CD14-positive monocyte (primary cell): ENCODE results near the gene CKS1B. TPM values are rescaled to one million over a fixed set of nuclear protein-coding genes. Genes with fewer than 3 reads are reported as not detected.

Experiments used
- DNase-seq, 3 donors: peaks; one replicate each; pipeline ENCODE4 v3.0.0-alpha.2; 2011 to 2022
- H2AFZ ChIP-seq: 2 replicates; pipeline ENCODE4 v1.6.0; 2012; ENCODE audit warnings: mild to moderate bottlenecking, low read depth, low read length, inconsistent platforms; ENCODE audit not compliant: insufficient read depth, poor library complexity, severe bottlenecking
- H3K27ac ChIP-seq, 2 donors: 1 replicate in 1 of 2; 2 replicates in 1 of 2; pipeline ENCODE4 v1.5.1; 2012 to 2013; ENCODE audit warnings: low read length in 2 of 2, control low read depth in 1 of 2, inconsistent platforms in 1 of 2, low read depth in 1 of 2, mild to moderate bottlenecking in 1 of 2
- H3K27me3 ChIP-seq, 2 donors: one replicate each; pipeline versions ENCODE4 v1.6.0 to v1.6.1; 2011 to 2013; ENCODE audit warnings: low read length in 2 of 2; ENCODE audit not compliant: control insufficient read depth in 2 of 2, insufficient read depth in 2 of 2
- H3K36me3 ChIP-seq, 2 donors: replicated peaks in 1 of 2; 1 replicate in 1 of 2; 2 replicates in 1 of 2; pipeline versions ENCODE4 v1.5.1 to v1.6.1; 2012 to 2013; ENCODE audit warnings: low read length in 2 of 2, control low read depth in 1 of 2, inconsistent platforms in 1 of 2, mild to moderate bottlenecking in 1 of 2; ENCODE audit not compliant: insufficient read depth in 2 of 2, control insufficient read depth in 1 of 2
- H3K4me1 ChIP-seq, 2 donors: 1 replicate in 1 of 2; 2 replicates in 1 of 2; pipeline versions ENCODE4 v1.5.1 to v1.6.1; 2012 to 2013; ENCODE audit warnings: low read length in 2 of 2, control low read depth in 1 of 2, inconsistent platforms in 1 of 2, mild to moderate bottlenecking in 1 of 2, moderate library complexity in 1 of 2; ENCODE audit not compliant: insufficient read depth in 2 of 2, control insufficient read depth in 1 of 2
- H3K4me2 ChIP-seq: replicated peaks from 2 replicates; pipeline ENCODE3; 2012; ENCODE audit warnings: low read length, moderate library complexity, mild to moderate bottlenecking; ENCODE audit not compliant: poor library complexity, severe bottlenecking; ENCODE audit errors: extremely low read depth
- H3K4me3 ChIP-seq, 3 experiments: fragments of 200-600 bp in 1 of 3; sonication (generic) in 1 of 3; replicated peaks in 1 of 3; 1 replicate in 2 of 3; 2 replicates in 1 of 3; pipeline ENCODE4 v1.5.1; 2011 to 2013; ENCODE audit warnings: low read length in 3 of 3, mild to moderate bottlenecking in 3 of 3, control low read depth in 2 of 3, low read depth in 2 of 3, inconsistent platforms in 1 of 3, moderate library complexity in 1 of 3
- H3K79me2 ChIP-seq: 2 replicates; pipeline ENCODE4 v1.6.0; 2012; ENCODE audit warnings: mild to moderate bottlenecking, control low read depth, inconsistent platforms, low read length, moderate library complexity; ENCODE audit not compliant: insufficient read depth
- H3K9ac ChIP-seq: 2 replicates; pipeline ENCODE4 v1.6.0; 2017; ENCODE audit warnings: low read length, mild to moderate bottlenecking; ENCODE audit not compliant: insufficient read depth, poor library complexity, severe bottlenecking
- H3K9me3 ChIP-seq, 2 donors: replicated peaks in 1 of 2; 1 replicate in 1 of 2; 2 replicates in 1 of 2; pipeline versions ENCODE4 v1.5.1 to v1.6.1; 2012 to 2013; ENCODE audit warnings: low read length in 2 of 2, control low read depth in 1 of 2; ENCODE audit not compliant: control insufficient read depth in 1 of 2, insufficient read depth in 1 of 2
- H4K20me1 ChIP-seq: 2 replicates; pipeline ENCODE4 v1.6.0; 2012; ENCODE audit warnings: mild to moderate bottlenecking, low read length, control low read depth, moderate library complexity; ENCODE audit not compliant: insufficient read depth
- H3K27ac Mint-ChIP-seq, 7 donors: one replicate each; pipeline ENCODE4 v1.8.0; 2020; ENCODE audit warnings: mild to moderate bottlenecking in 7 of 7, mixed read lengths in 7 of 7, moderate library complexity in 6 of 7, inconsistent platforms in 2 of 7
- H3K27me3 Mint-ChIP-seq, 3 donors: one replicate each; pipeline ENCODE4 v1.8.0; 2021 to 2022; ENCODE audit warnings: low read depth in 3 of 3, mild to moderate bottlenecking in 3 of 3, mixed read lengths in 3 of 3, moderate library complexity in 3 of 3, inconsistent platforms in 1 of 3
- H3K36me3 Mint-ChIP-seq, 2 donors: one replicate each; pipeline ENCODE4 v1.8.0; 2020; ENCODE audit warnings: mixed read lengths in 2 of 2, inconsistent platforms in 1 of 2, mild to moderate bottlenecking in 1 of 2
- H3K4me1 Mint-ChIP-seq: one replicate; pipeline ENCODE4 v1.8.0; 2020; ENCODE audit warnings: mild to moderate bottlenecking, mixed read lengths
- H3K4me3 Mint-ChIP-seq, 2 donors: one replicate each; pipeline ENCODE4 v1.8.0; 2020; ENCODE audit warnings: mild to moderate bottlenecking in 2 of 2, mixed read lengths in 2 of 2, moderate library complexity in 1 of 2
- H3K9me3 Mint-ChIP-seq, 7 donors: one replicate each; pipeline ENCODE4 v1.8.0; 2020 to 2022; ENCODE audit warnings: mixed read lengths in 7 of 7, mild to moderate bottlenecking in 6 of 7, moderate library complexity in 6 of 7, inconsistent platforms in 2 of 7
- WGBS: methylation state at CpG from one replicate; pipeline ENCODE4 v1.1.5; 2013; ENCODE audit warnings: missing lambda C conversion rate; ENCODE audit not compliant: insufficient coverage; 5-methylcytosine and 5-hydroxymethylcytosine counted together
- intact Hi-C, 2 donors: fragments of 100-400 bp; cut with micrococcal nuclease; formaldehyde crosslinking; loops; one replicate each; pipeline versions ENCODE4 v1.15.0 to v1.15.1; 2023
- polyA plus RNA-seq, 3 donors: library from polyadenylated mRNA; depleted of rRNA in 1 of 3; unstranded in 2 of 3; stranded (reverse) in 1 of 3; fragments of 300-500 nt in 2 of 3; fragments of >200 nt in 1 of 3; fragmentation: Illumina TruSeq in 2 of 3; gene quantifications; 1 replicate in 2 of 3; 2 replicates in 1 of 3; pipeline ENCODE4 v1.2.3, GENCODE V29; 2012 to 2021
- TF ChIP-seq, protein P1 (sequence below): fragments of 200-600 bp; IDR thresholded peaks from one replicate; pipeline ENCODE4 v1.8.0; 2022; ENCODE audit warnings: antibody characterized with exemption, mild to moderate bottlenecking

Gene CKS1B
- polyA plus RNA-seq, 3 donors = 9.4 to 22.6 (median 18.0) TPM

DNA sequence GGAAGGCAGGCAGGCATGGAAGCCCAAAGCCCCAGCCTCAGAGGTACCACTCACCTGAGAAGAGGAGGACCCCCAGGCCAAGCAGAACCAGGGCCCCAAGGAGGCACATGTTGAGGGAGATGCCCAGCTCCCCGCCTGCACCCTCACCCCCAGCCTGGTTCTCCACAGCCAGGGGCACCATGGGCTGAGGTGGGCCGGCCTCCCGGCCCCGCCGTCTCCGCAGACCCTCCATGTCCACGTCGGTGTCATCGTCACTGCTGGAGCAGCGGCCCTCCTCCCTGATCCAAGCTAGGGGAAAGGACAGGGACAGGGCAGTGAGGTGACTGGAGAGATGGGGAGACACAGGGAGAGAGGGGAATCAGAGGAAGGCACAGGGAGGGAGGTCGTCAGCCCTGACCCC, 26.4 kb upstream of the CKS1B start:
- H3K9me3 Mint-ChIP-seq = no peaks in the 10 kb centered on the region
- H3K4me3 Mint-ChIP-seq = no peak overlapping the region

DNA sequence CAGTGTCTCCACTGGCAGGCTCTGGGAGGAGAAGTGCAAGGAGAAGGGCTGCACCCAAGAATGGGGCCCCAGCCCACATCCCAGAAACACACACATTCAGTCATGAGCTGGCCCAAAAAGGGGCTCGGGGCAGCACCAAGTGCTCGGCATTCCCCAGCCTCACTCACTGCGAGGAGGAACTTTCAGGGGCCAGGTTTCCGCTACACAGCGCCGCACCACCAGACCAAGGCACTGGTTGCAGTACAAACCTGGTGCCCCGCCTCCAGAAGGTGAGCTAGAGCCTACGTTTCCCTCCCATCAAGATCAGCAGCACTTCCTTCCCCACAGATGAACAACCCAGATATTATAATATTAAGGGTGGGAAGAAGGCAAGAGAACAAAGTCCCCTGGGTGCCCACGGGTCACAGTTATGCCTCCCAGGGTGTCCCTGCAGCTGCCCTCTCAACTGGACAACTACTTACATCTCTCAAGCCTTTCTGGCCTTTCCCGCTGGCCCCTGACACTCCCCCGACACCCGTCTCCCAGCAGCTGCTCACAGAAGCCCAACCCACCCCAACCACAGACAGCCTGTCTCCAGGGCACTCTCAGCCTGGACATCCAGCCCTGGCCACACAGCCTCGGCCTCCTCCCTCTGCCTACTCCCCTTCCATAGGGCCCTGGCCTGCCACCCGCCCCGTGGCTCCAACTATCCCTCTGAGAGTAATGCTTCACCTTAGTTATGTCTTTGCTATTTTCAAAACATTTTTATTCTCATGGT, 22.4 kb upstream of the CKS1B start:
- Mint-ChIP-seq H3K9me3 (no peaks in the 10 kb centered on the region), H3K4me3 (no peak overlapping the region), H3K36me3 (peaks cover 32 to 44% of the 10 kb centered on the region in 2 donors), H3K27me3 (peaks cover 0 to 5% (median 1%) of the 10 kb centered on the region in 3 donors), H3K4me1 (peaks cover 52% of the 10 kb centered on the region), H3K27ac (peak overlapping the region in 1 of 7 donors; percentile 82)
- Histone ChIP-seq H2AFZ (no peak overlapping the region), H3K9ac (peak overlapping the region; percentile 15), H3K9me3 (no peaks in the 10 kb centered on the region), H3K36me3 (peaks cover 29 to 40% of the 10 kb centered on the region in 2 donors), H3K4me3 (no peak overlapping the region), H3K4me2 (no peak overlapping the region), H4K20me1 (peaks cover 36% of the 10 kb centered on the region), H3K27me3 (no peaks in the 10 kb centered on the region), H3K4me1 (peaks cover 29 to 45% of the 10 kb centered on the region in 2 donors), H3K79me2 (peaks cover 31% of the 10 kb centered on the region), H3K27ac (no peak overlapping the region)
- DNase-seq = no peak
- 15% methylated on average over 11 of the region's 15 CpGs for WGBS
- TF ChIP-seq, protein P1, sequence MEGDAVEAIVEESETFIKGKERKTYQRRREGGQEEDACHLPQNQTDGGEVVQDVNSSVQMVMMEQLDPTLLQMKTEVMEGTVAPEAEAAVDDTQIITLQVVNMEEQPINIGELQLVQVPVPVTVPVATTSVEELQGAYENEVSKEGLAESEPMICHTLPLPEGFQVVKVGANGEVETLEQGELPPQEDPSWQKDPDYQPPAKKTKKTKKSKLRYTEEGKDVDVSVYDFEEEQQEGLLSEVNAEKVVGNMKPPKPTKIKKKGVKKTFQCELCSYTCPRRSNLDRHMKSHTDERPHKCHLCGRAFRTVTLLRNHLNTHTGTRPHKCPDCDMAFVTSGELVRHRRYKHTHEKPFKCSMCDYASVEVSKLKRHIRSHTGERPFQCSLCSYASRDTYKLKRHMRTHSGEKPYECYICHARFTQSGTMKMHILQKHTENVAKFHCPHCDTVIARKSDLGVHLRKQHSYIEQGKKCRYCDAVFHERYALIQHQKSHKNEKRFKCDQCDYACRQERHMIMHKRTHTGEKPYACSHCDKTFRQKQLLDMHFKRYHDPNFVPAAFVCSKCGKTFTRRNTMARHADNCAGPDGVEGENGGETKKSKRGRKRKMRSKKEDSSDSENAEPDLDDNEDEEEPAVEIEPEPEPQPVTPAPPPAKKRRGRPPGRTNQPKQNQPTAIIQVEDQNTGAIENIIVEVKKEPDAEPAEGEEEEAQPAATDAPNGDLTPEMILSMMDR = no peak
- intact Hi-C loops = no loop called here

More for the DNA sequence above, 26.4 kb upstream of the CKS1B start:
- Histone ChIP-seq H3K27me3 (no peaks in the 10 kb centered on the region), H2AFZ (no peak overlapping the region), H3K9ac (no peak overlapping the region), H3K4me2 (no peak overlapping the region), H3K9me3 (no peaks in the 10 kb centered on the region), H4K20me1 (peaks cover 18% of the 10 kb centered on the region), H3K27ac (no peak overlapping the region), H3K4me3 (no peak overlapping the region), H3K36me3 (peaks cover 44 to 65% of the 10 kb centered on the region in 2 donors), H3K4me1 (peaks cover 21 to 30% of the 10 kb centered on the region in 2 donors), H3K79me2 (peaks cover 7% of the 10 kb centered on the region)
- TF ChIP-seq, protein P1 = no peak
- Mint-ChIP-seq H3K4me1 (peaks cover 34% of the 10 kb centered on the region), H3K27ac (no peak overlapping the region), H3K27me3 (peaks cover 0 to 4% (median 0%) of the 10 kb centered on the region in 3 donors), H3K36me3 (peaks cover 48 to 66% of the 10 kb centered on the region in 2 donors)
- intact Hi-C loops = no loop called here
- DNase-seq = no peak
- 98% methylated on average over 10 of the region's 11 CpGs for WGBS
